ENCODE measurements around the gene IGF1.

- TF ChIP-seq CTCF (IDR thresholded peaks at IDR 0.05) = no peak
- no peak for TF ChIP-seq POLR2A (IDR thresholded peaks at IDR 0.05)
Measured at GRCh38 chr12:102454808-102455760, 25.3 kb downstream of the IGF1 start.
